IMR-90 (cell line): Measurements from ENCODE around the gene IMPG1. TPM values are rescaled to one million over a fixed set of nuclear protein-coding genes. Genes with fewer than 3 reads are reported as not detected.

Experiments used
- ATAC-seq: fragments of 200-7000 bp; cut with Tn5 transposase; 2 replicates; pipeline ENCODE4 v1.9.1; 2020; ENCODE audit warnings: low read depth, mild to moderate bottlenecking, moderate library complexity
- BruUV-seq: library from RNA; stranded (reverse); fragments of 400-500 nt; replicated peaks from 2 replicates; lab custom pipeline; 2021; lab: Mats Ljungman, UMichigan
- CTCF ChIA-PET: fragments of 300-600 bp; formaldehyde crosslinking; extraction: SDS; loops from one replicate; lab custom pipeline; 2021; ENCODE audit warnings: antibody characterized with exemption; lab: Yijun Ruan, JAX
- POLR2A ChIA-PET: fragments of 300-600 bp; sonication (Branson Sonifier 250); formaldehyde crosslinking; loops from one replicate; lab custom pipeline; 2022; ENCODE audit warnings: antibody characterized with exemption; ENCODE audit not compliant: unreplicated experiment; lab: Charles Lee
- DNase-seq: peaks from one replicate; pipeline ENCODE4 v3.0.0; 2013
- H2AFZ ChIP-seq: replicated peaks from 2 replicates; pipeline ENCODE3; 2013; ENCODE audit warnings: low read length, mild to moderate bottlenecking; ENCODE audit not compliant: poor library complexity
- H2AK5ac ChIP-seq: 2 replicates; pipeline ENCODE4 v1.6.1; 2013; ENCODE audit warnings: low read depth, low read length, inconsistent platforms
- H2AK9ac ChIP-seq: replicated peaks from 2 replicates; pipeline ENCODE3; 2013; ENCODE audit warnings: mild to moderate bottlenecking, low read depth, low read length, moderate library complexity; ENCODE audit not compliant: poor library complexity
- H2BK120ac ChIP-seq: 2 replicates; pipeline ENCODE4 v1.6.1; 2013; ENCODE audit warnings: low read depth, low read length, inconsistent platforms
- H2BK15ac ChIP-seq: 3 replicates; pipeline ENCODE4 v1.6.1; 2013; ENCODE audit warnings: low read depth, low read length, inconsistent platforms
- H2BK20ac ChIP-seq: 2 replicates; pipeline ENCODE4 v1.6.1; 2013; ENCODE audit warnings: low read depth, mild to moderate bottlenecking, inconsistent platforms, low read length, moderate library complexity
- H2BK5ac ChIP-seq: 2 replicates; pipeline ENCODE4 v1.6.1; 2013; ENCODE audit warnings: mild to moderate bottlenecking, low read depth, low read length, inconsistent platforms; ENCODE audit not compliant: poor library complexity, severe bottlenecking
- H3K14ac ChIP-seq: replicated peaks from 2 replicates; pipeline ENCODE4 v1.6.1; 2013; ENCODE audit warnings: low read depth, low read length, inconsistent platforms
- H3K18ac ChIP-seq: 2 replicates; pipeline ENCODE4 v1.6.1; 2013; ENCODE audit warnings: low read depth, low read length, control low read depth
- H3K23ac ChIP-seq: 2 replicates; pipeline ENCODE4 v1.6.1; 2013; ENCODE audit warnings: low read depth, low read length, inconsistent platforms
- H3K27ac ChIP-seq: 2 replicates; pipeline ENCODE4 v1.5.1; 2013; ENCODE audit warnings: mild to moderate bottlenecking, control low read depth, low read length; ENCODE audit not compliant: insufficient read depth
- H3K27me3 ChIP-seq: 2 replicates; pipeline ENCODE4 v1.6.1; 2013; ENCODE audit warnings: low read length; ENCODE audit not compliant: control insufficient read depth, insufficient read depth
- H3K36me3 ChIP-seq: 2 replicates; pipeline ENCODE4 v1.6.1; 2013; ENCODE audit warnings: low read length, mixed read lengths; ENCODE audit not compliant: control insufficient read depth, insufficient read depth
- H3K4ac ChIP-seq: 2 replicates; pipeline ENCODE4 v1.6.1; 2013; ENCODE audit warnings: low read depth, low read length, inconsistent platforms
- H3K4me1 ChIP-seq: 2 replicates; pipeline ENCODE4 v1.6.1; 2013; ENCODE audit warnings: low read length, mixed read lengths; ENCODE audit not compliant: control insufficient read depth, insufficient read depth
- H3K4me2 ChIP-seq: 2 replicates; pipeline ENCODE4 v1.6.1; 2013; ENCODE audit warnings: low read depth, mild to moderate bottlenecking, control low read depth, low read length, moderate library complexity
- H3K4me3 ChIP-seq: 2 replicates; pipeline ENCODE4 v1.5.1; 2013; ENCODE audit warnings: low read depth, mild to moderate bottlenecking, control low read depth, low read length, moderate library complexity; ENCODE audit not compliant: insufficient read depth
- H3K56ac ChIP-seq: 2 replicates; pipeline ENCODE4 v1.6.1; 2013; ENCODE audit warnings: low read length, inconsistent platforms; ENCODE audit not compliant: insufficient read depth; ENCODE audit errors: extremely low read depth
- H3K79me1 ChIP-seq, 2 experiments: 2 replicates each; pipeline ENCODE4 v1.6.1; 2013; ENCODE audit warnings: low read length in 2 of 2, inconsistent platforms in 1 of 2, low read depth in 1 of 2
- H3K9ac ChIP-seq: 2 replicates; pipeline ENCODE4 v1.6.1; 2013; ENCODE audit warnings: low read depth, low read length, control low read depth
- H3K9me1 ChIP-seq: 2 replicates; pipeline ENCODE4 v1.6.1; 2013; ENCODE audit warnings: low read length, inconsistent platforms; ENCODE audit not compliant: insufficient read depth
- H3K9me3 ChIP-seq: 2 replicates; pipeline ENCODE4 v1.6.1; 2013; ENCODE audit warnings: low read length; ENCODE audit not compliant: control insufficient read depth, insufficient read depth
- H4K20me1 ChIP-seq: 2 replicates; pipeline ENCODE4 v1.6.1; 2013; ENCODE audit warnings: low read length, inconsistent platforms; ENCODE audit not compliant: insufficient read depth
- H4K5ac ChIP-seq: 2 replicates; pipeline ENCODE4 v1.6.1; 2013; ENCODE audit warnings: mild to moderate bottlenecking, low read depth, low read length, control low read depth
- H4K8ac ChIP-seq, 2 experiments: 2 replicates each; pipeline ENCODE4 v1.6.1; 2013; ENCODE audit warnings: low read depth in 2 of 2, low read length in 2 of 2, control low read depth in 1 of 2, inconsistent platforms in 1 of 2
- H4K91ac ChIP-seq: 2 replicates; pipeline ENCODE4 v1.6.1; 2013; ENCODE audit warnings: low read depth, low read length, inconsistent platforms; ENCODE audit not compliant: insufficient read depth
- CEBPB ChIP-seq: IDR thresholded peaks from 2 replicates; pipeline ENCODE4 v1.6.1; 2012; ENCODE audit warnings: low read depth, low read length, improper control_type of control experiment
- CHD1 ChIP-seq: IDR thresholded peaks from 2 replicates; pipeline ENCODE4 v1.6.1; 2012; ENCODE audit warnings: low read depth, low read length, improper control_type of control experiment
- FOS ChIP-seq: fragments of 150-350 bp; IDR thresholded peaks from 2 replicates; pipeline ENCODE4 v1.6.1; 2016; ENCODE audit warnings: low read depth, low read length
- MAFK ChIP-seq: IDR thresholded peaks from 2 replicates; pipeline ENCODE4 v1.6.1; 2012; ENCODE audit warnings: low read depth, low read length, improper control_type of control experiment
- MAZ ChIP-seq: IDR thresholded peaks from 2 replicates; pipeline ENCODE4 v1.6.1; 2012; ENCODE audit warnings: low read depth, mild to moderate bottlenecking, low read length, improper control_type of control experiment, moderate library complexity, borderline replicate concordance
- MXI1 ChIP-seq: IDR thresholded peaks from 2 replicates; pipeline ENCODE4 v1.6.1; 2012; ENCODE audit warnings: low read depth, mild to moderate bottlenecking, low read length, moderate library complexity, borderline replicate concordance
- POLR2A ChIP-seq: IDR thresholded peaks from 2 replicates; pipeline ENCODE4 v1.6.1; 2012; ENCODE audit warnings: mild to moderate bottlenecking, low read depth, low read length
- RAD21 ChIP-seq: IDR thresholded peaks from 2 replicates; pipeline ENCODE4 v1.6.1; 2012; ENCODE audit warnings: low read length, improper control_type of control experiment
- RCOR1 ChIP-seq: IDR thresholded peaks from 2 replicates; pipeline ENCODE4 v1.6.1; 2012; ENCODE audit warnings: mild to moderate bottlenecking, low read length, improper control_type of control experiment; ENCODE audit not compliant: insufficient replicate concordance
- RFX5 ChIP-seq: IDR thresholded peaks from 2 replicates; pipeline ENCODE4 v1.8.0; 2012; ENCODE audit warnings: low read depth, mild to moderate bottlenecking, low read length, moderate library complexity
- SMC3 ChIP-seq: fragments of 150-350 bp; IDR thresholded peaks from 2 replicates; pipeline ENCODE4 v1.6.1; 2016; ENCODE audit warnings: low read depth, mild to moderate bottlenecking, antibody characterized with exemption, low read length, moderate library complexity
- WGBS, 2 experiments: methylation state at CpG; one replicate each; pipeline versions ENCODE4 v1.1.5 to v1.1.7; 2013; ENCODE audit warnings: missing lambda C conversion rate in 2 of 2; ENCODE audit not compliant: insufficient read length in 1 of 2; ENCODE audit errors: extremely low coverage in 2 of 2; 5-methylcytosine and 5-hydroxymethylcytosine counted together
- dilution Hi-C: fragments of 300-500 bp; cut with HindIII; formaldehyde crosslinking; loops from one replicate; pipeline ENCODE4 v1.14.3; 2018; ENCODE audit warnings: low sequenced_read_pairs; ENCODE audit not compliant: unreplicated experiment
- in situ Hi-C: fragments of 300-500 bp; cut with MboI; formaldehyde crosslinking; loops from 3 replicates; pipeline ENCODE4 v1.14.3; 2019; ENCODE audit warnings: low sequenced_read_pairs, inconsistent platforms, mixed read lengths
- intact Hi-C: fragments of 100-400 bp; cut with micrococcal nuclease; formaldehyde crosslinking; loops from 2 replicates; pipeline ENCODE4 v1.10.0; 2022
- polyA plus RNA-seq, 3 experiments: library from polyadenylated mRNA; depleted of rRNA; stranded (reverse); fragments of >200 nt; gene quantifications; 2 replicates each; pipeline ENCODE4 v1.2.3, GENCODE V29; 2012; ENCODE audit warnings: low replicate concordance in 1 of 3
- total RNA-seq: library from RNA; depleted of rRNA; stranded (reverse); fragments of >200 nt; gene quantifications from 2 replicates; pipeline ENCODE4 v1.2.3, GENCODE V29; 2012
- TF ChIP-seq, protein P1 (sequence below): conservative IDR thresholded peaks from 2 replicates; pipeline ENCODE4 v1.5.1; 2012; ENCODE audit warnings: mild to moderate bottlenecking, low read depth, low read length, improper control_type of control experiment
- TF ChIP-seq, protein P2 (sequence below): fragments of 150-350 bp; IDR thresholded peaks from 2 replicates; pipeline ENCODE4 v1.6.1; 2016; ENCODE audit warnings: low read depth, mild to moderate bottlenecking, low read length, moderate library complexity, borderline replicate concordance

IMPG1 gene
- total and polyA plus RNA-seq, 2 of the 4 experiments (the other 2 are of a cell fraction), result not detected

DNA sequence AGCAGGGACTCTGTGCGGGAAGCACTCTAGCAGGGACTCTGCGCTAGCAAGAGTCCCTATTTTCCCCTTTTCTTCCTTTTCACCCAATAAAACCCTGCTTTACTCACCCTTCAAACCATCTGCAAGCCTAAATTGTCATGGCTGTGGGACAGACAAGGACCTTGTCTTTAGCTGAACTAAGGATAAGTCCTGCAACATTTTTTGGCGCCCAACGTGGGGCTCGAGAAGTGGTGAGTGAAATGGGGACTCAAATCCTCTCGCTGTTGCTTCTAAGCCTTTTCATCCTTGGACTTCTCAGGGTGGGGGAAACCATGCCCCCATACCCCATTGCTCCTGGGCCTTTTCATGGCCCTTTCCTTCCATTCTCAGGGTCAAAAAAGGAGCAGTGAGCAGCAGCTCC, 46.4 kb downstream of the IMPG1 start:
- H2AFZ ChIP-seq, result no peak overlapping the region
- ChIA-PET POLR2A (no interaction called here), CTCF (no interaction called here)
- no peak overlapping the region for H3K23ac ChIP-seq
- no peak overlapping the region for H3K9ac ChIP-seq
- in situ Hi-C loops (no loop called here), dilution Hi-C loops (no loop called here), intact Hi-C loops (no loop called here)
- no CpG with 5 or more reads among the region's 6 CpGs for WGBS, 2 experiments
- peaks cover 9% of the 10 kb centered on the region for H3K9me3 ChIP-seq
- no peak overlapping the region for H4K5ac ChIP-seq
- no peak overlapping the region for H3K4ac ChIP-seq
- TF ChIP-seq, protein P1, sequence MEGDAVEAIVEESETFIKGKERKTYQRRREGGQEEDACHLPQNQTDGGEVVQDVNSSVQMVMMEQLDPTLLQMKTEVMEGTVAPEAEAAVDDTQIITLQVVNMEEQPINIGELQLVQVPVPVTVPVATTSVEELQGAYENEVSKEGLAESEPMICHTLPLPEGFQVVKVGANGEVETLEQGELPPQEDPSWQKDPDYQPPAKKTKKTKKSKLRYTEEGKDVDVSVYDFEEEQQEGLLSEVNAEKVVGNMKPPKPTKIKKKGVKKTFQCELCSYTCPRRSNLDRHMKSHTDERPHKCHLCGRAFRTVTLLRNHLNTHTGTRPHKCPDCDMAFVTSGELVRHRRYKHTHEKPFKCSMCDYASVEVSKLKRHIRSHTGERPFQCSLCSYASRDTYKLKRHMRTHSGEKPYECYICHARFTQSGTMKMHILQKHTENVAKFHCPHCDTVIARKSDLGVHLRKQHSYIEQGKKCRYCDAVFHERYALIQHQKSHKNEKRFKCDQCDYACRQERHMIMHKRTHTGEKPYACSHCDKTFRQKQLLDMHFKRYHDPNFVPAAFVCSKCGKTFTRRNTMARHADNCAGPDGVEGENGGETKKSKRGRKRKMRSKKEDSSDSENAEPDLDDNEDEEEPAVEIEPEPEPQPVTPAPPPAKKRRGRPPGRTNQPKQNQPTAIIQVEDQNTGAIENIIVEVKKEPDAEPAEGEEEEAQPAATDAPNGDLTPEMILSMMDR, result no peak
- TF ChIP-seq CEBPB (no peak), MAZ (no peak), MXI1 (no peak), RAD21 (no peak), FOS (no peak), RFX5 (no peak), POLR2A (no peak), MAFK (no peak), CHD1 (no peak), RCOR1 (no peak), SMC3 (no peak)
- TF ChIP-seq, protein P2, sequence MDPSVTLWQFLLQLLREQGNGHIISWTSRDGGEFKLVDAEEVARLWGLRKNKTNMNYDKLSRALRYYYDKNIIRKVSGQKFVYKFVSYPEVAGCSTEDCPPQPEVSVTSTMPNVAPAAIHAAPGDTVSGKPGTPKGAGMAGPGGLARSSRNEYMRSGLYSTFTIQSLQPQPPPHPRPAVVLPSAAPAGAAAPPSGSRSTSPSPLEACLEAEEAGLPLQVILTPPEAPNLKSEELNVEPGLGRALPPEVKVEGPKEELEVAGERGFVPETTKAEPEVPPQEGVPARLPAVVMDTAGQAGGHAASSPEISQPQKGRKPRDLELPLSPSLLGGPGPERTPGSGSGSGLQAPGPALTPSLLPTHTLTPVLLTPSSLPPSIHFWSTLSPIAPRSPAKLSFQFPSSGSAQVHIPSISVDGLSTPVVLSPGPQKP, result no peak
- DNase-seq (no peak), ATAC-seq (no peak)
- H2BK5ac ChIP-seq, result no peak overlapping the region
- H4K91ac ChIP-seq, result no peak overlapping the region
- H3K79me1 ChIP-seq, result no peaks in the 10 kb centered on the region
- no peak overlapping the region for H2AK5ac ChIP-seq
- no peak overlapping the region for H2AK9ac ChIP-seq
- H3K4me1 ChIP-seq, result no peaks in the 10 kb centered on the region
- no peak overlapping the region for H3K4me3 ChIP-seq
- no peak overlapping the region for H2BK20ac ChIP-seq
- no peaks in the 10 kb centered on the region for H3K36me3 ChIP-seq
- H3K56ac ChIP-seq, result no peak overlapping the region
- H3K27me3 ChIP-seq, result no peaks in the 10 kb centered on the region
- no peak overlapping the region for H3K14ac ChIP-seq
- H3K18ac ChIP-seq, result no peak overlapping the region
- no peak overlapping the region for H3K4me2 ChIP-seq
- H4K20me1 ChIP-seq, result no peaks in the 10 kb centered on the region
- H2BK15ac ChIP-seq, result no peak overlapping the region
- H2BK120ac ChIP-seq, result no peak overlapping the region
- no peak overlapping the region for H4K8ac ChIP-seq
- no peak overlapping the region for H3K27ac ChIP-seq
- no TSS peak for BruUV-seq
- no peaks in the 10 kb centered on the region for H3K9me1 ChIP-seq
